Activated CD4-positive, CD25-positive, alpha-beta regulatory T cell treated with anti-CD3 and anti-CD28 coated beads, Interleukin-2, amount 50 U/mL, for 72 hours (primary cell): ENCODE results near the gene SLC39A10.
"Not testable (repeated sequence)": the region's sequence is repeated elsewhere in the genome, so short reads cannot be mapped to it uniquely, and the experiment has no call there.

Experiments
- DNase-seq: peaks from one replicate; pipeline ENCODE4 v3.0.0; 2021

Gene SLC39A10

GRCh38 chr2:195656859-195657633 lies at the start of gene SLC39A10:
Gene SLC39A10 (plus strand): TSS chr2:195657226. CDS start chr2:195680043, 22,817 bp downstream.
- DNase-seq = peak; percentile 98

GRCh38 chr2:195608768-195609454 lies 48.1 kb upstream of the SLC39A10 start:
- DNase-seq = no peak

- DNase-seq = no peak
Observed at GRCh38 chr2:195610717-195611116, 46.3 kb upstream of the SLC39A10 start.

GRCh38 chr2:195612611-195613495 lies 44.2 kb upstream of the SLC39A10 start:
- no peak for DNase-seq

- no peak for DNase-seq
Observed at GRCh38 chr2:195613922-195614321, 43.1 kb upstream of the SLC39A10 start.

GRCh38 chr2:195619590-195619989 lies 37.4 kb upstream of the SLC39A10 start:
- no peak for DNase-seq

- no peak for DNase-seq
Observed at GRCh38 chr2:195620501-195620900, 36.5 kb upstream of the SLC39A10 start.

- no peak for DNase-seq
Observed at GRCh38 chr2:195622966-195623365, 34.1 kb upstream of the SLC39A10 start.

- no peak for DNase-seq
Observed at GRCh38 chr2:195626507-195626906, 30.5 kb upstream of the SLC39A10 start.

- no peak for DNase-seq
Observed at GRCh38 chr2:195628666-195629065, 28.4 kb upstream of the SLC39A10 start.

- no peak for DNase-seq
Observed at GRCh38 chr2:195632856-195633572, 24.0 kb upstream of the SLC39A10 start.

- no peak for DNase-seq
Observed at GRCh38 chr2:195633573-195633870, 23.5 kb upstream of the SLC39A10 start.

GRCh38 chr2:195633974-195634373 lies 23.1 kb upstream of the SLC39A10 start:
- DNase-seq = no peak

- DNase-seq = no peak
Observed at GRCh38 chr2:195636890-195637289, 20.1 kb upstream of the SLC39A10 start.

GRCh38 chr2:195638750-195639149 lies 18.3 kb upstream of the SLC39A10 start:
- DNase-seq = no peak

GRCh38 chr2:195639238-195639858 lies 17.7 kb upstream of the SLC39A10 start:
- no peak for DNase-seq

GRCh38 chr2:195639959-195640358 lies 17.1 kb upstream of the SLC39A10 start:
- DNase-seq = no peak

- no peak for DNase-seq
Observed at GRCh38 chr2:195642027-195642678, 14.9 kb upstream of the SLC39A10 start.

- DNase-seq = no peak
Observed at GRCh38 chr2:195642679-195643068, 14.4 kb upstream of the SLC39A10 start.

- not testable (repeated sequence) for DNase-seq
Observed at GRCh38 chr2:195644708-195645107, 12.3 kb upstream of the SLC39A10 start.

- no peak for DNase-seq
Observed at GRCh38 chr2:195645413-195645812, 11.6 kb upstream of the SLC39A10 start.

- no peak for DNase-seq
Observed at GRCh38 chr2:195646424-195646823, 10.6 kb upstream of the SLC39A10 start.
